Measurements from ENCODE around the gene SCLY.

The SCLY gene

DNA sequence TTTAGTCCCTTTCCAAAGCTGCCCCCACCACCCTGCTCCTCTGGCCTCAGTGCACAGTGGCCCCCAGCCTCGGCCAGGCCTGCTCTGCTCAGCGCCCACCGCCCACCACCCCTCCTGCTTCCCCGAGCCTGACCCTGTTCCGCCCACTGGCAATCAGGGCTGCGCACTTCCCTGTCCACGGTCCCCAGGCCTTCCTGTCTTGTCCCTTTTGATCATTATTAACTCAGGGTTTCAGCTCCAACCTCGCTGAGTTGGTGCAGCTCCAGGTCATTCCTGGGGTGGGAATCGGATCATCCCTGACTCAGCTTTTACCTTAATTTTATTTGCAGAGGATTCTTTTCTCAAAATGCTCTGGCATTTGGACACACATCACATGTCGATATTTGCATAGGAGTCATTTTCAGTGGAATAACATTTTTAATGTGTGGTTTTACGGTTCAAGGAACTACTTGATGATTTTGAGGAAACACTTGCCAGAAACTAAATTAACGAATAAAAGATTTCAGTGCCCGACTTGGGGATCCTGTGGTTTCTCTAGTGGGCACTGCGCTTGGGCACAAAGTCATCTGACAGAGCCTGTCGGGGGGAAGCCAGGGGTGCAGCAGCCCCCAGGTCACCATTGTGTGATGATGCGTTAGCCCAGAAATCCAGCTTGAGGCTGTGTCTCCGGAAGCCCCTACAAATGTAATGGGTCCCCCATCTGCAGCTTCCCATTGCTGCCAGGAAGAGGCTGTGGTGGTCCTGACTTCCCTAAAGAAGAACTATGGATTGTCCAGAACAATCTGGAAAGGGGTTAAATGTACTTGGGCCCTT lies 38.3 kb downstream of the SCLY start:
- DNase-seq = no peak

DNA sequence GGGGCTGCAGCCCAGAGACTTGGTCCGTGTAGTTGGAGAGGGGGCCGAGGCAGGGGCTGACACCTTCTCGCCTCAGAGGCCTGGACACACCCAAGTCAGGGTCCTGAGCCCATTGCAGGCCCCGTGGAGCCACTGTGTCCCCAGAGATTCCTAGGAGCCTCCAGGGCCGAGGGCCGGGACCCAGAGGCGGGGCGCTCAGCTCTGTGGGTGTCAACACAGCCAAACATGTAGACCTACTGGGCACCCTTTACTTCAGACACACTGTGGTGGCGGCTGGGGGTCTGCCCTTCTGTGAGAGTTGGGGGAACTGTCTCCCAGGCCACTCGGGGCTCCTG lies 38.9 kb downstream of the SCLY start:
- no peak for DNase-seq

DNA sequence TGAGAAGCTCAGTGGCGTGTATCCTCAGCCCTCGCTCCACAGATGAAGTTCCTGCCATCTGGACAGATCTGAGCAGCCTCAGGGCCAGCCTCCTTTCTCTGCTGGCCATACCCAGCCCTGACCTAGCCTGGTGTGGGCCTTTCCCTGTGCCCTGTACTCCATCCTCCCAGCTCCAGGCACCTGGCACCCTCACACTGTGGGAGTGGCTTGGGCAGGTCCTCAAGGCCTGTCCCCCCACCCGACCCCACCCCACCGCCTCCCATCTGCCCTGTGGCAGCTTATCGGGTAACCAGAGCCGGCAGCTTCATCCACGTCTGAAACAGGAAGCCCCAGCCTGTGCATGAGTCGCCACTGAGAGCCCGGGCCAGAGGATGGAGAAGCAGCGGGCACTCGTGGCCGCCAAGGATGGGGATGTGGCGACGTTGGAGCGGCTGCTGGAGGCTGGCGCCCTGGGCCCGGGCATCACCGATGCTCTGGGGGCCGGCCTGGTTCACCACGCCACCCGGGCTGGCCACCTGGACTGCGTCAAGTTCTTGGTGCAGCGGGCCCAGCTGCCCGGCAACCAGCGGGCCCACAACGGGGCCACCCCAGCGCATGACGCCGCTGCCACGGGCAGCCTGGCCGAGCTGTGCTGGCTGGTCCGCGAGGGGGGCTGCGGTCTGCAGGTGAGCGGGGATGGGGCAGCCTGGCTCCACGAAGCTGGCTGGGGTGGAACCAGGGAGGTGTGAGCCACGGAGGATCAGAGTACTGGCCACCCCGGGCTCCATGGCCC lies 39.4 kb downstream of the SCLY start, which contains the start of gene ESPNL:
Gene ESPNL, plus strand, starts transcription at position 292 of the 772 bp plus-strand sequence. Its CDS starts 80 bp downstream, at position 372.
- no peak for DNase-seq

DNA sequence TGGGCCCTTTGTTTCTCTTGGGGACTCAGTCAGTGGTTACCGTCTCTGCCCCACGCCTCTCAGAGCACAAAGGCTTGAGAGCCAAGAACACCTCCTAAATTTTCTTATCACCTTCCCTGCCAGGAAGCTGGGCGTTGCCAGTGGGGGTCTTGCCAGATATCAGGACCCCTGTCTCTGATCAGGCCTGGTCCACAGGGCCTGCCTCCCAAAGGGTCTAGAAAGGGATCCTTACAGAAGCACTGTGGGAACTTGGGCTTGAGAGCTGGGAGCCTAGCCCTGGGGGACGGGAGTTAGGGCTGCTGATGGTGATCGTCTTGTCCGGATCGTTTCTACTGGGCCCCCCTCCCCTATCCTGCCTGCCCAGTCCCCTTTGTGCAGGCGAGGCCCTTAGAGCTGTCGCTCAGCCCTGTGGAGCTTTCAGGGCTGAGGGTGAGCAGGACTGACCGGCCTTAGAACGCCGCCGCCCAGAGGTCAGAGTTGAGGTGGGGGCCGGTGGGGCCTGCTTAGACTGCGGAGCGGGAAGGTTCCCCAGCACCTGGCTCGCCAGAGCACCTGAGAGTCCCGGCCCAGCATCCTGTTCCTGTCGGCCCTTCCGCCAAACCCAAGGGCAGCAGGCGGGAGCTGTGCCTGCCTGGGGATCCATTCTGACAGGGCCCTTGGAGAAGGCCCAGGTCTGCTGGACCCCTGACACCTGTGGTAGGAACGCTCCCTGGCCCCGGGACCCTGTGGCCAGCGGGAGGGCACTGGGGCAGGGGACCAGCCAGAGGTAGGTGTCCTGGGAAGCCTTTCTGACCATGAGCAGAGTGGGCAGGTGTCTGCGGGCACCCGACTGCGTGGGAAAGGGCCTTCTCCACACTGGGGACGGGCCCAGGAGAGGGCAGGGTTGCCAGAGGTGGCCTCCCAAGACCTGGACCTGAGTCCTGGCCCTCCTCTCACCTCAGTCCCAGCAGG lies 40.3 kb downstream of the SCLY start:
- no peak for DNase-seq

DNA sequence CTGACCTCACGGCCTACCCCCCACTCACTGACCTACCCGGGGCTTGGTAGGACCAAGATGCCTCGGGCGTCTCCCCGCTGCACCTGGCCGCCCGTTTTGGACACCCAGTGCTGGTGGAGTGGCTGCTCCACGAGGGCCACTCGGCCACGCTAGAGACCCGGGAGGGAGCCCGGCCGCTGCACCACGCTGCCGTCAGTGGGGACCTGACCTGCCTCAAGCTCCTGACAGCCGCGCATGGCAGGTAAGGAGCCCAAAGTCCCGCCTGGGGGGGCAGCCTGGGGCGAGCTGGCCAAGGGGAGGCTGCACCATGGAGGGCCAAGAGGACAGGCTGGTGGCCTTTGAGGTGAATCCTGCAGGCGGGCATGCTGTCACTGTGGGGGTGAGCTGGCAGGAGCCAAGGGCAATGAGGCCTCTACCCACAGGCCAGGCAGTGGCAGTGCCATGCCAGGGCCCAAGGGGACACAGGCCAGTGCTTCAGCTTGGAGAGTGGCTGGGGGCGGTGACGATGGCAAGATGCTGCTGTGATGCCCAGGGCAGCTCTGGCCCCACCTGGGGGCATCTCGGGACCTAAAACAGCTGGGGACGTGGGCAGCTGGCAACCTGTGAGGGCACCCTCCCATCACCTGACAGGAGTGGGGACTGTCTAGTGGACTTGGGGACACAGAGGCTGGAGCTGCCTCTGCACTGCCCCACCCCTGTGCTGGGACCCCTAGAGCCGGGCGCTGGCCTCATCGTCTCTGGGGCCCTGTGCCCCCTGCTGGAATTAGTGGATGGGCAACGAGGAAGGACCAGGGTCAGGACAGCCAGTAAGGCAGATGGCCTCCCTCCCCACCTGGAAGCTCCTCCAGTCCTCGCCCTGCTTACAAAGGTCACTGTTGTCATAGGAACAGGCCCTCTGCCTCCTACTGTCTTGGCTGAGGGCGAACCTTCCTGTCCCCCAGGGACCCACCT lies 41.4 kb downstream of the SCLY start:
- DNase-seq = no peak

DNA sequence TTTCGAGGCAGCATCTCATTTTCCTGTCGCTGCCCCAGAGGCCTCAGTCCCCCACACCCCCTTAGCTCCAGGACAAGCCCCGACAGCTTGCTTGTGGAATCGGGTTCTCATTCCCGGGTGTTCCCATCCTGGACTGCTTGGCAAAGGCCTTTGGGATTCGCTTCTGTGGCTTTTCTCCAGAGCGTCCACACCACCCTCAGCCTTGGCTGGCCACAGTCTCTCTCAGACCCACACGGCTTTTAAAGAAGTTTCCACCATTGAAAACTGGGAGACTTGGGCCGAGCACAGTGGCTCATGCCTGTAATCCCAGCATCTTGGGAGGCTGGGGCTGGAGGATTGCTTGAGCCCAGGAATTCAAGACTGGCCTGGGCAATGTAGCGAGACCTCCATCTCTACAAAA lies 42.1 kb downstream of the SCLY start:
- no peak for DNase-seq

DNA sequence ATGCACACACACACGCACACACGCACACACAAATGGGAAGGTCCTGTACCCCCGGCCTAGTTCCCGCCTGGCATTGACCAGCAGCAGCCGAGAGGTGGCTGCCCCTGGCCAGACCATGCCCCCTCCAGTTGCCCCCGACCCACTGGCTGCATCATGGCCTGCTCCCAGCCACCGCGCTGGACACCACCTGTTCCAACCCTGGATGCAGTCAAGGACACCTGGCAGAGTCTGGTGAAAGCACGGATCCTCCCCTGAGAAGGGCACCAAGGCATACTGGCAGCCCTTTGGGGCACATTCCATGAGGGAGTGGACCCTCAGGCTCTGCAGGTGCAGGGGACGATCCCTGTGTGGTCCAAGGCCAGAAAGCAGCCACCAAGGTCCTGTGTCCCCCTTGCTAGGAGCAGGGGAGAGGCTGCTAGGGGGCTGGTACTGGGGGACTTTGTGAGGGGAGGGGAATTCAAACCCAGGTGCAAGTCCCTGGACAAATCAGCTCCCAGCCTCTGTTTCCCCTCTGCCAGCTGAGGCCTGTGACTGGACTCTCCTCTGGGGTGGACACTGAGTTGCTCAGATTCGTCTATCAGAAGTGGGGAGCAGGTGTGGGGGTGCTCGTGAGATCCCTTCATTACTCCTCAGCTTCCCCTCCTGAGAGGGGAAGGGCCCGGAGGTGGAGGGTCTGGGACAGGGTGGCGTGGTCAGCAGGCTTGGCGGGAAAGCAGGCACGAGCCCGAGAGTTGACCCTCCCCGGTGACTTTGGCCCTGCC lies 42.8 kb downstream of the SCLY start:
- DNase-seq = no peak

DNA sequence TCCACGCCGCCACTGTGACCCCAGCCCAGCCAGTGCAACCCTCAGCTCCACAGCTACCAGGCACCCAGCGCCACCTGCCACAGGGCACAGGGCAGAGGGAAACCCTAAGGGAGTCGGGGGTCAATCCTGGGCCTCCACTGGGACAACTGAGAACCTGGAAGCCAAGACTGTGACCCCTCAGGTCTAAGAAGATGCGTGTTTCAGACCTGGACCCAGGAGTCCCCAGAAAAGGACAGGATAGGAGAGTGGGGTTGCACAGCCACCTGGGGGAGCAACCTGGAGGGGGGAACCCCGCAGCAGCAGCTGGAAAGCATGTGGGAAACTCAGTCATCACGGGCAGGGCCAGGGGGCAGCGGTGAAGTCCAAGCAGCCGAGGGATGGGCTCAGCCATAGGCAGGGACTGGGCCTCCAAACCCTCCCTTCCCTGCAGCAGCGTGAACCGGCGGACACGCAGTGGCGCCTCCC lies 43.5 kb downstream of the SCLY start:
- no peak for DNase-seq

DNA sequence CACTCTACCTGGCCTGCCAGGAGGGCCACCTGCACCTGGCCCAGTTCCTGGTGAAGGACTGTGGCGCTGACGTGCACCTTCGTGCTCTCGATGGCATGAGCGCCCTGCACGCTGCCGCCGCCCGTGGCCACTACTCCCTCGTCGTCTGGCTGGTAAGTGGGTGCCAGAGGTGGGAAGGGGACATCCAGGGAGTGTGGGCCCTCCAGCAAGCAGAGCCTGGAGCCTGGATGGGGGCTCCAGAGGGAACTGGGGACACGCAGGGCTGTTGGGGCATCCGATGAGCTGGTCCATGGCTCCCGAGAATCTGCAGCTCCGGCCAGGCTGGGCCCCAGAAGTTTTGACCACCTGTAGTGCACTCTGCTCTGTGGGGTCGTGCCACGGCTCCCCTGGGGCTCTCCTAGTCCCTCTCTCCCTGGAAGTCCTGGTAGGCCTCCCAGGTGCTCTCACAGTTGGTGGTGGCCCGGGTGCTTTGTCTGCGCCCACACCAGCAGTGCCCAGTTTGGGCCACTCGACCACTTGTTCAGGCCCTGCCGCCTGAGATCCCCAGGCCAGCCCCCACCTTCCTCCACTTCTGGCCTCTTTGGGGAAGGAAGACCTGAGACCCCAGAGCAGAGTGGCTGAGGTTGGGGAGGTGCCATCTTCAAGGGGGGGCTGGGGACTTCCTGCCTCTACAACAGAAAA lies 44.0 kb downstream of the SCLY start:
- no peak for DNase-seq

DNA sequence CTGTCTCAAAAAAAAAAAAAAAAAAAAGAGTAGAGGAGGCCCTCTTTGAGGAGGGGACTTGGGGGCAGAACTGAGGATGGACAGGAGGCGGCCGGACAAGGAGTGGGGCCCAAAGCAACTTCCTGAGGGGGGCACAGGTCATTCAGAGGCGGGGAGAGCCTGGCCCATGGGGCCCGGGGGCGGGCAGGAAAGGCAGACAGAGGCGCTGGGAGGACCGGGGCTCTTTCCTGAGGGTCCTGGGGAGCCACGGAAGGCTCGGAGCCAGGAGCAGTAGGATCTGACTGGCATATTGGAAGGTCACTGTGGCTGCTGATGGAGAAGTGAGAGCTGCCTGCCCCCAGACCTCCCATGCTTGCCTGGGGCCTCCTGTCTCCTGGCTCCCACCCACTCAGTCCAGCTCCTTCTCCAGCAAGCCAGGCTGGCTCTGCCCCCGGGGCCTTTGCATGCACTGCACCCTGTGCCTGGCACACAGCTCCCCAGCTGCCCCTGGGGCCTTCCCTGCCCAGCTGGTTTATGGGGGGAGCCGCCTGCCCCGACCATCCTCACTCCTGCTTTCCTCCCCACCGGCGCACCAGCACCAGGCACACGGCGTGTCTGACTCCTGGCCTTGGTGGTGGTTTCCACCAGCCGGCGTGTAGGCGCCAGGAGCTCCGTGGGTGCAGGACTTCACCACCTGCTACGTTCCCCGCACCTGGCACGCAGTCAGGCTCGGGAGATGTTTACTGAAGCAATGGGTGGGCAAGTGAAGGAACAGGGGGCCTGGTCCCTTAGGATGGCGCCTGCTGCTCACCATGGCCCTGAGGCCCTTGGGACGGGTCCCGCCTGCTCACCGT lies 44.9 kb downstream of the SCLY start:
- no peak for DNase-seq

DNA sequence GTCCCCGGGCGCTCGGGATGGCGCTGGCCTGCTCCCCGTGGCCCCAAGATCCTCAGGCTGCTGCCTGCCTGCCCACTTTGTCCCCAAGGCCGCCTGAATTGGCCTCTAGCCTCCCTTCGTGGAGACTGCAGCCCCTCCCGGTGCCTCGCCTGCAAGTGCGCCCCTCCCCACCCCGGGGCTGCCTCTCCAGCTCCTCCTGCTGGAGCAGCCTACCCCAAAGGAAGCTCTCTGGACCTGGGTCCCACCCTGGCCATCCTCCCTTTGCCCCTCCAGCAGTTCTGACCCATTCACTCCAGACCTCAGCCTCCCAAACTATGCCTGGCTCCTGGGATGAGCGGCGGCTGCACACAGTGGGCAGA lies 45.5 kb downstream of the SCLY start:
- DNase-seq = no peak

DNA sequence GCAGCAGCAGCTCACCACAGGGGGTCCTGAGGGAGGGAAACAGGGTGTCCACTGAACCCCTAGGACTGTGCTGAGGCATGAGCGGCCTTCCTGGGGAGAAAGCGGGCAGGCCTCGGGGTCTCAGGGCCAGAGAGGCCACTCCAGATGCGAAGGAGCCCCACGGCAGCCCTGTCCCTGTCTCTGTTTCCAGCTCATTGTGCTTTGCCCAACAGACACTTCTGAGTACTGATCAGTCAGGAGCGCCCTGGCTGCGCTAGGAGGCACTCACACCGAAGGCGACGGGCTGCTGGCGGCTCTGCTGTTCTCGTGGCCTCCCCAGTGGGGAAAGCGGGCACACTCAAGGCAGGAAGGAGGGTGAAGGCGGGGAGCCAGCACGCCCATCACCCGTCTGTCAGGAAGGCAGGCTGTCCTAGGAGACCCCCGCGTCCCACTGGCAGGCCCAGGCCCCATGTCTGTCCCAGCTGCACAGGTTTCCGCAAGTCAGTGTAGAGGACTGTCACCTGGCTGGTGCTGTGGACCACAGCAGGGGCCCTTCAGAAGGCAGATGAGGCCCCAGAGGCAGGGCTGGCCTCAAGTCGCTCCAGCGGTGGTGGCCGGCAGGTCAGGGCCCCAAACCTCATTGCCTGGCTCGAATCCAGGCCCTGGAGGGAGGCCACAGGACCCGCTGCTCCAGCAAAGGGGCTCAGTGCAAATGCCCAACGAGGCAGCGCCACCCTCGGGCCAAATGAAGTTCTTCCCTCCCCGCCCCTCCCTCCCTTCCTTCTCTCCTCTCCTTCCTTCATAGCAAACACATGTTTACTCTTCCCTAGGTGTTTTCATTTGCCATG lies 46.1 kb downstream of the SCLY start:
- no peak for DNase-seq

DNA sequence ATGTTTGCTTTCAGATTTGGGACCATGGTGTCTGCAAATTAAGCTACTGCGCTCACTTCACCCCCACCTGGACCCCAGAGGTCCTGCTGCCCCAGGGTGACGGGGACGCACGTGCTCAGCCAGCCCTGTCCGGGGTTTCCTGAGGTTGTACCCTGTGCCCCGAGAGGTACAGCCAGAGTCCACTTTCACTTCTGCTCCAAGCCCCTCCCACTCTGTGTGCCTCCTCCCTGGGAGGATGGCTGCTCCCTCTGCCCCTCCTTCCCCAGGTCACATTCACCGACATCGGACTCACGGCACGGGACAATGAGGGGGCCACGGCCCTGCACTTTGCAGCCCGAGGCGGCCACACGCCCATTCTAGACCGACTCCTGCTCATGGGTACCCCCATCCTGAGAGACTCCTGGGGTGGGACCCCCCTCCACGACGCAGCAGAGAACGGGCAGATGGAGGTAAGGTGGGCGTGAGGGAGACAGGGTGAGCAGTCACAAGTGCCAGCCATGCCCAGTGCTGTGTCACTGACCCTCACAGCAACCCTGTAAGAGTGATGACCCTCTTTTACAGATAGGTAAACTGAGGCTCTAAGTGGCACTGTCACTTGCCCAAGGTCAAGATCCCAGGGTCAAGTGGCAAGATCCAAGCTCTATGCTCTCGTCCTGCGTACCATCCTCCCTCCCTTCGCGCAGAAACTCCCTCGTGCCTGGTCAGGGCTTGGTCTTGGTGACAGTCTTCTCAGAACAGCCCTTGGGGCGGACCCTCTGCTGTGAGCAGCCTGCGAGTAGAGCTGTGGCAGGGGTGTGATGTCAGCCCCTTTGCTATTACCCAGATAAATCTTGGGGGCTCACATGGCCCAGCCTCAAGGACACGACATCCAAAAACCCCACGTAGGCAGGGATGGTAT lies 47.0 kb downstream of the SCLY start:
- no peak for DNase-seq

DNA sequence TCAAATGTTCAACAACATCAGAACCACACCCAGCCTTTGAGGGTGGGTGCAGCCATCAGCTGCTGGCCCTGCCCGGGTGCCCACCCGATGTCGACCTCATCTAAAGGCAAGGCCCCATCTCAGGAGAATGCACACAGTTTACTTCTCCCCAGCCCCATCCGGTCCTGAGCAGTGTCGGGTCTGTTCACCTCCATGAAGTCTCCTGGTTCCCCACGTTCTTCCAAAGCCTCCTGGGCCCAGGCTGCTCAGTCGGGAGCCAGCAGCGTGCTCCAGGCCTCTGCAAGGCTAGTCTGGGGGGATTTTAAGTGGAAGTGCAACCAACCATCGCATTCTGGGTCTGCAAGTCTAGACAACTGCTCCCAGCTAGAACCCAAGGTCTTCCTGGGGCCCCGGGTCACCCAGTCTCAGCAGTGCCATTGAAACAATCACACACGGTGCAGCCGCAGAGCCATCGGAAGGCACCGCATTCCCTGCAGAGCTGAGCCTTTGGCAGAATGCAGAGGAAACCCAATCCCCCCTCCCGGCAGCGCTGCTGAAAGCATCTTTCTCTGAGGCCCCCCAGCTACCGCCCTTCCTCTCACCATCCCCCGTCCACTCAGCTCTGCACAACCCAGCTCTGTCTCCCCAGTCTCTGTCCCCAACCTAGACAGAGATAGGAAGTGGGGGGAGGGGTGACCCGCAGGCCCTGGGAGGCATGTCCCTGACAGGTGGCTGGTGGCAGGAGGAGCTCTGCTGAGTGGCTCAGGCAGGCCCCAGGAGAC lies 47.8 kb downstream of the SCLY start:
- no peak for DNase-seq

DNA sequence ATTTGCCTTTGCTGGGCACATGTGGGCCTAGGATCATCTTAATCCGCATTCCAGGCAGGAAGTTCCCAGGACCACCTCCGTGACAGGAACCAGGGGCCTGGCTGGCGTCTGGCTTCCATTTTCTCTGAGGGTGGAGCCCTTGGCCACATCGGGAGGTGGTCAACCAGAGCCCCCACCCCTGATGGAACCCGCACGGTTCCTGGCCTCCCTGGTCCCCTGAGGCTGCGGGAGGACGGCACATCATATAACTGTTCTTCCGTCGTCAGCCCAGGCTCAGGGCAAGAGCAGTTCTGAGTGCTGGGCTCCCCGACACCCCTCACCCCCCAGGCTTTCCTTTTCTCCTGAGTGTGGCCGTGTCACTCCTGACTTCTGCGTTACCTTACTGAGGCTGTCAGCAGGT lies 52.8 kb downstream of the SCLY start:
- no peak for DNase-seq

DNA sequence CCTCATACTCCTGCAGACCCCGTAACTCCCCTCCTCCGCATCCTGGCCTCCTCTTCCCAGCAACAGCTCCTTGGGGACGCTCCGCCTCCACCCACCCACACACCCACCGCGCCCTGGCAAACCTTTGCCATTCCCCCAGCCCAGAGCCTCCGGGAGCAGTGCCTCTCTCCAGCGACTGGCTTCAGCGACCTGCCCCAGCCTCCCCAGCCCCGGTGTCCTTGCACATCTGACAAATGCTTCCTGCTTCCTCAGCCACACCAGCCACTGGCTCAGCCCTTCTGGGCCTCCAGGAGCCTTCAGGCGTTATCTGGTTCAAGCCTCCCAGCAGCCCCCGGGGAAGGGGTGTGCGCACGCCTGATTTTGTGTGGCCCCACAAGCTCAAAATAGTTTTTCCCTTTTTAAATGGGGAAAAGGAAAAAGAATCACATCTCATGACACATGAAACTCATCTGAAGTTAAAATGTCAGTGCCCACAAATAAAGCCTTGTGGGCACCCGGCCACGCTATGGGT lies 53.6 kb downstream of the SCLY start:
- no peak for DNase-seq
